ENCODE measurements around the gene RASSF7. TPM values are rescaled to one million over a fixed set of nuclear protein-coding genes. Genes with fewer than 3 reads are reported as not detected.

RASSF7 gene
- total and polyA plus RNA-seq, 2 donors (not counting 1 experiment from before 2014, with no cell fraction given) = 29.8 to 89.3 TPM

DNA sequence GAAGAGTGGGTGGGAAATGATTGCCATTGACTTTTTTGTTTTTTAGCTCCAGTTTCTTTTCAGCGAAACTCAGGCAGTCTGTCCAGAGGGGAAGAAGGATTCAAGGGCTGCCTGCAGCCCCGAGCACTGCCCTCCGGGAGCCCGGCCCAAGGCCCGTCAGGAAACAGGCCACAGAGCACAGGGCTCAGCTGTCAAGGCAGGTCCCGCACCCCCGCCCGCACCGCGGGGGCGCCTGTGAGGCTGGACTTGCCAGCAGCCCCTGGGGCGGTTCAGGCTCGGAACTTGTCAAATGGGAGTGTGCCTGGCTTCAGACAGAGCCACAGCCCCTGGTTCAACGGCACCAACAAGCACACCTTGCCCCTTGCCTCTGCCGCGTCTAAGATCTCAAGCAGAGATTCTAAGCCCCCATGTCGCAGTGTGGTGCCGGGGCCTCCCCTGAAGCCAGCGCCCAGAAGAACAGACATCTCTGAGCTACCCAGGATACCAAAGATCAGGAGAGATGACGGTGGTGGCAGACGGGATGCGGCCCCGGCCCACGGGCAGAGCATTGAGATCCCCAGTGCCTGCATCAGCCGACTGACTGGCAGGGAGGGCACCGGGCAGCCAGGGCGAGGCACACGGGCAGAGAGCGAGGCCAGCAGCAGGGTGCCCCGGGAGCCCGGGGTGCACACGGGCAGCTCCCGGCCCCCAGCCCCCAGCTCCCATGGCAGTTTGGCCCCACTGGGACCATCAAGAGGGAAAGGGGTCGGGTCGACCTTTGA lies 46.4 kb downstream of the RASSF7 start:
- ChIA-PET CTCF (no interaction called here), POLR2A (no interaction called here)
- no peak overlapping the region for H3K9ac ChIP-seq (ENCODE audit: low read length)
- no peak overlapping the region for H3K27ac ChIP-seq (ENCODE audit: low read length in 2 of 2)
- no peak for DNase-seq
- 94% methylated on average over 35 of the region's 35 CpGs for WGBS (ENCODE audit: insufficient coverage)
- ATAC-seq (ENCODE audit: low read depth) = no peak
- H3K4me1 ChIP-seq (ENCODE audit: control insufficient read depth in 2 of 2, insufficient read depth in 2 of 2, low read length in 2 of 2) = no peaks in the 10 kb centered on the region
- Mint-ChIP-seq H3K27ac (no peak overlapping the region), H3K27me3 (no peaks in the 10 kb centered on the region), H3K4me3 (no peak overlapping the region), H3K9me3 (ENCODE audit: insufficient read depth) (no peaks in the 10 kb centered on the region), H3K4me1 (peaks cover 2% of the 10 kb centered on the region)
- peaks cover 49% of the 10 kb centered on the region for H4K20me1 ChIP-seq (ENCODE audit: control insufficient read depth, insufficient read depth, low read length, poor library complexity, severe bottlenecking)
- TF ChIP-seq, protein P1, sequence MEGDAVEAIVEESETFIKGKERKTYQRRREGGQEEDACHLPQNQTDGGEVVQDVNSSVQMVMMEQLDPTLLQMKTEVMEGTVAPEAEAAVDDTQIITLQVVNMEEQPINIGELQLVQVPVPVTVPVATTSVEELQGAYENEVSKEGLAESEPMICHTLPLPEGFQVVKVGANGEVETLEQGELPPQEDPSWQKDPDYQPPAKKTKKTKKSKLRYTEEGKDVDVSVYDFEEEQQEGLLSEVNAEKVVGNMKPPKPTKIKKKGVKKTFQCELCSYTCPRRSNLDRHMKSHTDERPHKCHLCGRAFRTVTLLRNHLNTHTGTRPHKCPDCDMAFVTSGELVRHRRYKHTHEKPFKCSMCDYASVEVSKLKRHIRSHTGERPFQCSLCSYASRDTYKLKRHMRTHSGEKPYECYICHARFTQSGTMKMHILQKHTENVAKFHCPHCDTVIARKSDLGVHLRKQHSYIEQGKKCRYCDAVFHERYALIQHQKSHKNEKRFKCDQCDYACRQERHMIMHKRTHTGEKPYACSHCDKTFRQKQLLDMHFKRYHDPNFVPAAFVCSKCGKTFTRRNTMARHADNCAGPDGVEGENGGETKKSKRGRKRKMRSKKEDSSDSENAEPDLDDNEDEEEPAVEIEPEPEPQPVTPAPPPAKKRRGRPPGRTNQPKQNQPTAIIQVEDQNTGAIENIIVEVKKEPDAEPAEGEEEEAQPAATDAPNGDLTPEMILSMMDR (IDR thresholded peaks at IDR 0.05) = no peak
- TF ChIP-seq EZH2 (IDR thresholded peaks at IDR 0.05; ENCODE audit: borderline replicate concordance, insufficient read depth, low read depth, low read length, poor library complexity, severe bottlenecking) = no peak
- no peaks in the 10 kb centered on the region for H3K9me3 ChIP-seq (ENCODE audit: control extremely low read depth in 1 of 3, control insufficient read depth in 2 of 3, insufficient read depth in 1 of 3, low read length in 2 of 3)
- no peak overlapping the region for H3K4me3 ChIP-seq (ENCODE audit: control extremely low read depth in 1 of 5, extremely low read depth in 1 of 5, insufficient read depth in 1 of 5, low read depth in 2 of 5, low read length in 4 of 5)
- H3K79me2 ChIP-seq (ENCODE audit: control insufficient read depth, insufficient read depth, low read length) = peaks cover 9% of the 10 kb centered on the region
- H3K36me3 ChIP-seq (replicated peaks in 1 of 2; ENCODE audit: control extremely low read depth in 1 of 2, control insufficient read depth in 1 of 2, extremely low read depth in 1 of 2, insufficient read depth in 2 of 2, low read length in 1 of 2) = peaks cover 0 to 88% of the 10 kb centered on the region in 2 experiments
- no peaks in the 10 kb centered on the region for H3K27me3 ChIP-seq (replicated peaks in 1 of 4; ENCODE audit: control extremely low read depth in 1 of 4, control insufficient read depth in 3 of 4, insufficient read depth in 4 of 4, low read length in 3 of 4)
- no peak overlapping the region for H2AFZ ChIP-seq (ENCODE audit: insufficient read depth, low read depth, low read length, poor library complexity, severe bottlenecking)
- no peak overlapping the region for H3K4me2 ChIP-seq (replicated peaks; ENCODE audit: low read depth, low read length, poor library complexity, severe bottlenecking)
- intact Hi-C loops (cut with micrococcal nuclease) = no loop called here

DNA sequence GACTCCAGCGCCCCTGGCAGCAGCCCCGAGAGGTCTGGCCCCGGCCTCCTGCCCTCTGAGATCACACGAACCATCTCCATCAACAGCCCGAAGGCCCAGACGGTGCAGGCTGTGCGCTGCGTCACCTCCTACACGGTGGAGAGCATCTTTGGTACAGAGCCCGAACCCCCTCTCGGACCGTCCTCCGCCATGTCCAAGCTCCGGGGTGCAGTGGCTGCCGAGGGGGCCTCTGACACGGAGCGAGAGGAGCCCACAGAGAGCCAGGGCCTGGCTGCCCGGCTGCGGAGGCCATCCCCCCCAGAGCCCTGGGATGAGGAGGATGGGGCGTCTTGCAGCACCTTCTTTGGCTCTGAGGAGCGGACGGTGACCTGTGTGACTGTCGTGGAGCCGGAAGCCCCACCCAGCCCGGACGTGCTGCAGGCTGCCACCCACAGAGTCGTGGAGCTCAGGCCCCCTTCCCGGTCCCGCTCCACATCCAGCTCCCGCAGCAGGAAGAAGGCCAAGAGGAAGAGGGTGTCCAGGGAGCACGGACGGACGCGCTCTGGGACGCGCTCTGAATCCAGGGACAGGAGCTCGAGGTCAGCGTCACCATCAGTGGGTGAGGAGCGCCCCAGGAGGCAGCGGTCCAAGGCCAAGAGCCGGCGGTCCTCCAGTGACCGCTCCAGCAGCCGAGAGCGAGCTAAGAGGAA lies 47.3 kb downstream of the RASSF7 start:
- ATAC-seq (ENCODE audit: low read depth) = no peak
- Mint-ChIP-seq H3K9me3 (ENCODE audit: insufficient read depth) (no peaks in the 10 kb centered on the region), H3K4me1 (peaks cover 2% of the 10 kb centered on the region), H3K27ac (no peak overlapping the region), H3K4me3 (no peak overlapping the region), H3K27me3 (no peaks in the 10 kb centered on the region)
- TF ChIP-seq, protein P1 (IDR thresholded peaks at IDR 0.05) = no peak
- TF ChIP-seq EZH2 (IDR thresholded peaks at IDR 0.05; ENCODE audit: borderline replicate concordance, insufficient read depth, low read depth, low read length, poor library complexity, severe bottlenecking) = no peak
- 97% methylated on average over 45 of the region's 45 CpGs for WGBS (ENCODE audit: insufficient coverage)
- CTCF ChIA-PET = no interaction called here
- intact Hi-C loops (cut with micrococcal nuclease) = no loop called here
- Histone ChIP-seq H3K9ac (ENCODE audit: low read length) (no peak overlapping the region), H3K4me3 (ENCODE audit: control extremely low read depth in 1 of 5, extremely low read depth in 1 of 5, insufficient read depth in 1 of 5, low read depth in 2 of 5, low read length in 4 of 5) (no peak overlapping the region), H3K9me3 (ENCODE audit: control extremely low read depth in 1 of 3, control insufficient read depth in 2 of 3, insufficient read depth in 1 of 3, low read length in 2 of 3) (no peaks in the 10 kb centered on the region), H3K4me2 (replicated peaks; ENCODE audit: low read depth, low read length, poor library complexity, severe bottlenecking) (no peak overlapping the region), H3K4me1 (ENCODE audit: control insufficient read depth in 2 of 2, insufficient read depth in 2 of 2, low read length in 2 of 2) (peaks cover 0 to 4% of the 10 kb centered on the region in 2 donors), H3K27me3 (replicated peaks in 1 of 4; ENCODE audit: control extremely low read depth in 1 of 4, control insufficient read depth in 3 of 4, insufficient read depth in 4 of 4, low read length in 3 of 4) (no peaks in the 10 kb centered on the region), H3K36me3 (replicated peaks in 1 of 2; ENCODE audit: control extremely low read depth in 1 of 2, control insufficient read depth in 1 of 2, extremely low read depth in 1 of 2, insufficient read depth in 2 of 2, low read length in 1 of 2) (peaks cover 0 to 89% of the 10 kb centered on the region in 2 experiments), H2AFZ (ENCODE audit: insufficient read depth, low read depth, low read length, poor library complexity, severe bottlenecking) (no peak overlapping the region), H3K79me2 (ENCODE audit: control insufficient read depth, insufficient read depth, low read length) (peaks cover 9% of the 10 kb centered on the region), H3K27ac (ENCODE audit: low read length in 2 of 2) (no peak overlapping the region), H4K20me1 (ENCODE audit: control insufficient read depth, insufficient read depth, low read length, poor library complexity, severe bottlenecking) (peaks cover 55% of the 10 kb centered on the region)
- DNase-seq = no peak
- POLR2A ChIA-PET = no interaction called here

All from B cell (primary cell).